ENCODE data around the gene CLDN20.

CLDN20 gene

DNA sequence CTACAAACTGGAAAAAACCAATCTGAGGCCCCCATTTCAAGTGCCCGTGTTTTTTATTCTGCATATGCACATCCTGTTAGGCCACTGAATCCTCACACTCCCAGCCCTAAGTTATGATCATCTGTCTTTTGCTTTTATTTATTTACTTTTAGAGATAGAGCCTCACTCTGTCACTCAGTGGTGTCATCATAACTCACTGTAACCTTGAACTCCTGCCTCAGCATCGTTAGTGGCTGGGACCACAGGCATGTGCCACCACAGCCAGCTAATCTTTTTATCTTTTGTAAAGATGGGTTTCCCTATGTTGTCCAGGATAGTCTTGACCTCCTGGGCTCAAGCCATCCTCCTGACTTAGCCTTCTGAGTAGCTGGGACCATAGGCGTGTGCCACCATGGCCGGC, 29.6 kb upstream of the CLDN20 start:
- H2AFZ ChIP-seq (ENCODE audit: low read depth, low read length, severe bottlenecking) = no peak overlapping the region
- no peaks in the 10 kb centered on the region for H3K9me3 ChIP-seq (ENCODE audit: insufficient read depth, low read length)
- no peak overlapping the region for H3K4me3 ChIP-seq (ENCODE audit: insufficient read depth, low read length, poor library complexity, severe bottlenecking)
- H3K9me2 ChIP-seq (replicated peaks; ENCODE audit: insufficient read depth, low read length) = no peaks in the 10 kb centered on the region
- H3K36me3 ChIP-seq (ENCODE audit: low read length) = 0 out of 2 replicates have a peak, but pooled peaks cover 6% of the 10 kb centered on the region
- no peaks in the 10 kb centered on the region for H3K27me3 ChIP-seq (ENCODE audit: low read length)
- no peaks in the 10 kb centered on the region for H3F3A ChIP-seq (ENCODE audit: insufficient read depth)
- no peak for TF ChIP-seq EZH2phosphoT487 (conservative IDR thresholded peaks at IDR 0.05; ENCODE audit: low read length)
- TF ChIP-seq CTCF (IDR thresholded peaks at IDR 0.05; ENCODE audit: insufficient read depth, low read length, poor library complexity, severe bottlenecking) = no peak
- H3K4me2 ChIP-seq (ENCODE audit: low read depth, low read length, poor library complexity, severe bottlenecking) = no peak overlapping the region
- H4K20me1 ChIP-seq (ENCODE audit: low read depth, low read length) = no peaks in the 10 kb centered on the region
- H3K79me2 ChIP-seq (ENCODE audit: insufficient read depth, low read length) = peaks cover 7% of the 10 kb centered on the region; the same call in 1 of the 2 replicates
- H3K9ac ChIP-seq (ENCODE audit: low read length) = no peak overlapping the region
- no peak overlapping the region for H3K27ac ChIP-seq (ENCODE audit: low read depth, low read length)

DNA sequence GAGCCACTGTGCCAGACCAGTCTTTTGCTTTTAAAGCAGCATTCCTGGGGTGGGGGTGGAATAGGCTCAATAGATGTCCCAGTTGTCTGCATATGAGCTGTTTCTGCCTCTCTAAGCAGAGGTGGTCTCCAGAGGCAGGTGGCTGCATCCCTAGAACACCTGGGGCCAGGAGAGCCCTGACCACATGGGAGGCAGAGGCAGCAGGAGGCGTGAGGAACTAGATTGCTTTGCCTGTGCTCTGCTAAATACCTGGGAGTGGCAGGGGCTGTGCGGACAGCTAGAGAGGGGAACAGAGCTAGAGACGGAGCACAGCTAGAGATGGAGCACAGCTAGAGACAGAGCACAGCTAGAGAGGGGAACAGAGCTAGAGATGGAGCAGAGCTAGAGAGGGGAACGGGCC, 29.1 kb upstream of the CLDN20 start:
- Histone ChIP-seq H3K4me3 (ENCODE audit: insufficient read depth, low read length, poor library complexity, severe bottlenecking) (no peak overlapping the region), H3K9me3 (ENCODE audit: insufficient read depth, low read length) (no peaks in the 10 kb centered on the region), H2AFZ (ENCODE audit: low read depth, low read length, severe bottlenecking) (no peak overlapping the region), H4K20me1 (ENCODE audit: low read depth, low read length) (no peaks in the 10 kb centered on the region), H3K36me3 (ENCODE audit: low read length) (0 out of 2 replicates have a peak, but pooled peaks cover 6% of the 10 kb centered on the region), H3K79me2 (ENCODE audit: insufficient read depth, low read length) (peaks cover 7% of the 10 kb centered on the region; the same call in 1 of the 2 replicates), H3K9me2 (replicated peaks; ENCODE audit: insufficient read depth, low read length) (no peaks in the 10 kb centered on the region), H3K27me3 (ENCODE audit: low read length) (no peaks in the 10 kb centered on the region), H3K27ac (ENCODE audit: low read depth, low read length) (no peak overlapping the region), H3F3A (ENCODE audit: insufficient read depth) (no peaks in the 10 kb centered on the region), H3K4me2 (ENCODE audit: low read depth, low read length, poor library complexity, severe bottlenecking) (no peak overlapping the region), H3K9ac (ENCODE audit: low read length) (no peak overlapping the region)
- no peak for TF ChIP-seq EZH2phosphoT487 (conservative IDR thresholded peaks at IDR 0.05; ENCODE audit: low read length)
- TF ChIP-seq CTCF (IDR thresholded peaks at IDR 0.05; ENCODE audit: insufficient read depth, low read length, poor library complexity, severe bottlenecking) = no peak

DNA sequence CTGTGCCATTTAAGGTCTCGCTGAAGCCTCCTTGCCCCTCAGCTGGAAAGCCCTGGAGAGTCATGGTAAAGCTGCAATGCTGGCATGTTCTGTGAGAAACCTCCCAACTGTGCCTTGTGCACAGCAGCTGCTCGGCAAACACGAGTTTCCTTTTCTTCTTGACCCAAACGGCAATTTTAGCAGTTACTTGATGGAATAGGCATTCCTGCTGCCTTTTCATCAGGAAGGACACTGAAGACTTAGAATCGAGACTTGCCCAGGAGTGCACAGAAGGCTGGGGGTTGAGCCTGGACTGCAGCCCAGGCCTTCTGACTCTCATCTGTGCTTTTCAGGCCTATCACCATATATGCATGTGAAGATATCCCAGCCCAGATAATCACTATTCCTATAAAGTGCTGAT, 28.7 kb upstream of the CLDN20 start:
- Histone ChIP-seq H3K27me3 (ENCODE audit: low read length) (no peaks in the 10 kb centered on the region), H3F3A (ENCODE audit: insufficient read depth) (no peaks in the 10 kb centered on the region), H3K9ac (ENCODE audit: low read length) (no peak overlapping the region), H3K9me3 (ENCODE audit: insufficient read depth, low read length) (no peaks in the 10 kb centered on the region), H3K4me3 (ENCODE audit: insufficient read depth, low read length, poor library complexity, severe bottlenecking) (no peak overlapping the region), H4K20me1 (ENCODE audit: low read depth, low read length) (no peaks in the 10 kb centered on the region), H3K36me3 (ENCODE audit: low read length) (0 out of 2 replicates have a peak, but pooled peaks cover 6% of the 10 kb centered on the region), H3K4me2 (ENCODE audit: low read depth, low read length, poor library complexity, severe bottlenecking) (no peak overlapping the region), H3K27ac (ENCODE audit: low read depth, low read length) (no peak overlapping the region), H2AFZ (ENCODE audit: low read depth, low read length, severe bottlenecking) (no peak overlapping the region), H3K9me2 (replicated peaks; ENCODE audit: insufficient read depth, low read length) (no peaks in the 10 kb centered on the region), H3K79me2 (ENCODE audit: insufficient read depth, low read length) (peaks cover 7% of the 10 kb centered on the region; the same call in 1 of the 2 replicates)
- TF ChIP-seq CTCF (IDR thresholded peaks at IDR 0.05; ENCODE audit: insufficient read depth, low read length, poor library complexity, severe bottlenecking) = no peak
- no peak for TF ChIP-seq EZH2phosphoT487 (conservative IDR thresholded peaks at IDR 0.05; ENCODE audit: low read length)

All from SU-DHL-6 (cell line).